ENCODE data around the gene C9orf43.
"Not testable (repeated sequence)": the region's sequence is repeated elsewhere in the genome, so short reads cannot be mapped to it uniquely, and the experiment has no call there.

The C9orf43 gene

DNA sequence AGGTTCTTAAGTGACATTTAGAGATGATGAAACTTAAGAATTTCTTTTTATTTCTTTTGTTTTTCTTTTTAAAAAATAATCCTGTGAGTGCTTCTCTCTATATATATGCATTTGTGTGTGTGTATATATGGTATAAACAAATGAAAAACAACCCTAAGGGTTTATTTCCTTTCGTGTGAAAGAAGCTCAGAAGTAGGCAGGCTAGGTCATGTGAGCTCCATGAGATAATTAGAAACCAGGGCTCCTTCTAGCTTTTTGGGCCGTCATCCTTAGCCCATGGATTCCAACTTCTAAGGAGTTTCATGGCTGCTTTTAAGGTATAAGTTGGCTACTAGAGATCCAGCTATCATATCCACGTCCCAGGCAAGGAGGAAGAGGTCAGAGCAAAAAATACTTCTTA is 11.2 kb downstream of the C9orf43 start:
- no peaks in the 10 kb centered on the region for H3K36me3 Mint-ChIP-seq (ENCODE audit: low read depth)
- H3K27ac Mint-ChIP-seq: no peak overlapping the region
- no peak for DNase-seq
- H3K4me1 Mint-ChIP-seq (ENCODE audit: low read depth): no peaks in the 10 kb centered on the region
- H3K4me3 Mint-ChIP-seq: no peak overlapping the region
- no peaks in the 10 kb centered on the region for H3K9me3 Mint-ChIP-seq
- peaks cover 7% of the 10 kb centered on the region for H3K27me3 Mint-ChIP-seq

DNA sequence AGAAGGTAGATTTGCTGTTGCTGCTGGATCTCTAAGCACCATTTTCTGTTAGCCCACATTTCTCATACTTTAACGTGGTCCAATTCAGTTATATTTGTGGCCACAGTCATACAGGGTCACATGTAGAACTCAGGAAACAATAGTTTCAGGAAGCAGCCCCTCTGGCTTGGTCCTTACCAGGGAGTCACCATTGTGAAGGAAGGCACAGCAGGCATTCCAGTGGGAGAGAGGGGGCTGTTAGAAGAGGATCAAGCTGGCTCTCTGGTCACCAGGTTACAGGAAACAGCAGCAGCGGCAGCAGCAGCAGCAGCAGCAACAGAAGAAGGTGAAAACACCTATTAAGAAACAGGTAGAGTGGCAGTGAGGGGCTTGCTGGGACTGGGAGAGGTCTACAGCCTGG is 14.5 kb downstream of the C9orf43 start:
- no peaks in the 10 kb centered on the region for H3K4me1 Mint-ChIP-seq (ENCODE audit: low read depth)
- no peaks in the 10 kb centered on the region for H3K9me3 Mint-ChIP-seq
- H3K4me3 Mint-ChIP-seq: no peak overlapping the region
- H3K27me3 Mint-ChIP-seq: peaks cover 7% of the 10 kb centered on the region
- H3K27ac Mint-ChIP-seq: no peak overlapping the region
- no peak for DNase-seq
- H3K36me3 Mint-ChIP-seq (ENCODE audit: low read depth): no peaks in the 10 kb centered on the region

DNA sequence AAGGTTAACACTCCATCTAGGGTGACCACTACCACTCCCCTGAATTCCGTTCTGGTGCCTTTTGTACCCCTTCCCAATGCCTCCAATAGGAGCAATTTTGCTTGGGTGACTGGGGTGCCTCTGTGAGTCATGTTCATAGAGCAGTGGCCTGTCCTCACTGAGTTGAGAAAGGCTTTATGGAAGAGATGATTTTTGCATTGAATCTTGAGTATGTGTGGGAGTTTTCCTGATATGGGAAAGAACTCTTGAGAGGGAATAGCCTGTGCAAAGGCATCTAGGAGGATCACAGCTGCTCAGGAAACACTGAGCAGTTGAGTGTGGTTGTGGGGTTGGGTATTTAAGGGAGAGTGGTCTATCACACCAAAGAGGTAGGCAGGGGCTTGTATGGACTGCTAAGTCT is 16.2 kb downstream of the C9orf43 start:
- Mint-ChIP-seq H3K27me3 (peaks cover 7% of the 10 kb centered on the region), H3K4me3 (no peak overlapping the region), H3K9me3 (no peaks in the 10 kb centered on the region), H3K27ac (no peak overlapping the region), H3K36me3 (ENCODE audit: low read depth) (no peaks in the 10 kb centered on the region), H3K4me1 (ENCODE audit: low read depth) (no peaks in the 10 kb centered on the region)
- no peak for DNase-seq

DNA sequence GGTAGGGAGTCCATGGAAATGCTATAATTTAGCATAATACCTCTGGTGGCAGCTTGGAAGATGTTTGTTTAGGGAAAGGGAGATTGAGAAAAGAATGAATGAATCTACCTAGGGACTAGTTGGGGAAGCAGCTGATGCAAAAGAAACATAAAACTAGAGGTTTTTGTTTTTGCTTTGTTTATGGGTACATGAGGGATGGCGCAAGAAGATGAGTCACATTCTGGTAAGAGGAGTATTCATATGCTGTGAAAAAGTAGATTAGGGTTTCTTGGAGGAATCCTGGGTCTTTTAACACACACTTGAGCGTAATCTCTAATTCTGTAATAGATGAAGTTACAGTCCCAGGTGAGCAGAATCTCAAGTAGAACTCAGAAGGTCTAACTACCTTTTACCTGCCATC is 17.1 kb downstream of the C9orf43 start:
- Mint-ChIP-seq H3K27me3 (peaks cover 7% of the 10 kb centered on the region), H3K36me3 (ENCODE audit: low read depth) (no peaks in the 10 kb centered on the region), H3K4me1 (ENCODE audit: low read depth) (no peaks in the 10 kb centered on the region), H3K4me3 (no peak overlapping the region), H3K9me3 (no peaks in the 10 kb centered on the region), H3K27ac (no peak overlapping the region)
- DNase-seq: no peak

DNA sequence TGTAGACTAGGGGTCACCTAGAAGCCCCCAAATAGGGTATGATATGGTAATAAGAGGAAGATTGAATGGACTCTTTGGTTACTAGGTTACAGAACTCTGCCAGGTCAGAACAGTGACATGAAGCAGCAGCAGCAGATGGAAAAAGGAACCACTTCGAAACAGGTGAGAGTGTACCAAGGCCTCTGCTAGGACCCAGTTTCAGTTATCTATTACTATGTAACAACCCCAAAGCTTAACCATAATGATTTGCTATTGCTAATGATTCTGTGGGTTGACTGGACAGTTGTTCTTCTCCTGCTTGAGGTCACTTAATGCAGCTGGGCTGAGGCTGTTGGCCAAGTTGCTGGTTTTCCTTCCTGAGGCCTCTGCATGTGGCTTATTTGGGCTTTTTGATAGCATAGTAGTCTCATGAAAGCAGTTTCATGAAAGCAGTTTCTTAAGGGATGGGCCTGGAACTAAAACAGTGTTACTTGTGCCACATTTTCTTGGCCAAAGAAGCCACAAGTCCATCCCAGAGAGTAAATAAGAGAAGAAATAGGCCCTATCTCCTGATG is 17.6 kb downstream of the C9orf43 start:
- H3K9me3 Mint-ChIP-seq: no peaks in the 10 kb centered on the region
- H3K27ac Mint-ChIP-seq: no peak overlapping the region
- no peaks in the 10 kb centered on the region for H3K36me3 Mint-ChIP-seq (ENCODE audit: low read depth)
- H3K4me3 Mint-ChIP-seq: no peak overlapping the region
- peaks cover 7% of the 10 kb centered on the region for H3K27me3 Mint-ChIP-seq
- H3K4me1 Mint-ChIP-seq (ENCODE audit: low read depth): no peaks in the 10 kb centered on the region
- no peak for DNase-seq

DNA sequence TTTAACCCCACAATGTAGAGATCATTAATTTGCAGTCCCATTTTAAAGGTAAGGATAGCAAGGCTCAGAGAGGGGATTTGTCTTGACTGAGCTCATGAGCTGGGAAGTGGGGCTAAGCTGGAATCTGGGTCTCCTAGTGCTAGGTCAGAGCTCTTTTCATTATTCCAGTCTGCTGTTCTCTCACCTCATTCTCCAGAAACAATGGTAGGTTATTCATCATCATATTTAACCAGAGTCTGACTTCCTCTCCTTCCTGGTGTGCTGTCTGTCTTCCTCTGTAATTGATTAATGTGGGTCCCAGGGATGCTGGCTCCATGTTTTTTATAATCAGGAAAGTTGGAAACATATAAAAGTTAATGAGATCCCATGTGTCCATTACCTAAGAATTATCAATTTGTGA is 20.6 kb downstream of the C9orf43 start:
- Mint-ChIP-seq H3K27me3 (no peaks in the 10 kb centered on the region), H3K9me3 (no peaks in the 10 kb centered on the region), H3K27ac (no peak overlapping the region), H3K4me3 (no peak overlapping the region), H3K36me3 (ENCODE audit: low read depth) (no peaks in the 10 kb centered on the region), H3K4me1 (ENCODE audit: low read depth) (no peaks in the 10 kb centered on the region)
- DNase-seq: no peak

DNA sequence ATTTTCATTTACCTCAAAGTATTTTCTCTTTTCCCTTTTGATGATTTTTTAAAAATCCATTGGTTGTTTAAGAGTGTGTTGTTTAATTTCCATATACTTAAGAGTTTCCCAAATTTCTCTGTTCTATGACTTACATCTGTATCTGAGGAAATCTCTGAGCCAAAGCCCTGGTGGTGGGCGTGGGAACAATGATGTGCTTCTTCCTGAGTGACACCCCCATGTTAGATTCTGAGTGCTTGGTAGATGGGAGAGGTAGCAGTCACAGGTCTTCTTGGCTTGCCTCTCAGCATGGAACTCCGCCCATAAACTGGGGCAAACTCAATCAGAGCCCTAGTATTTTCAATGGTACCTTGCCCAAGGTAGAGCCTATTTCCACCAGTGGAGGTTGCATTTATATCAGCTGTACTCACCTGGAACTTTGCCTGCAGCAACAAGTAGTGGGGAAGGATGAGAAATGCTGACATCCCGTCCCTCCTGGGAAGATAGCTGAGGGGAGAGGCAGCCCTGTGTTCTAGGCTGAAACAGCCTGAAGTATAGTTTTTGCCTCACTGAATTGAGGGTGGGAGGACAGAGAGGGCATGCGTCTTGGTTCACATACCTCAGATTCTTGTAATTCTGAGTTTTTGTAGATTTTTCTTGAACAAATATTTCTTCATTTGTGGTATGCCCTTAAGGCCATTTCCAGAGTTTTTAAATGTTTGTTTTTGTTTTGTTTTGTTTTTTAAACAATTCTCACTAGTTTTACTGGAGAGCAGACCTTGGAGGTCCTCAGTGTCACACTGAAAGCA is 26.4 kb downstream of the C9orf43 start:
- Mint-ChIP-seq H3K9me3 (no peaks in the 10 kb centered on the region), H3K27me3 (no peaks in the 10 kb centered on the region), H3K27ac (no peak overlapping the region), H3K4me3 (no peak overlapping the region), H3K36me3 (ENCODE audit: low read depth) (no peaks in the 10 kb centered on the region), H3K4me1 (ENCODE audit: low read depth) (no peaks in the 10 kb centered on the region)
- no peak for DNase-seq

DNA sequence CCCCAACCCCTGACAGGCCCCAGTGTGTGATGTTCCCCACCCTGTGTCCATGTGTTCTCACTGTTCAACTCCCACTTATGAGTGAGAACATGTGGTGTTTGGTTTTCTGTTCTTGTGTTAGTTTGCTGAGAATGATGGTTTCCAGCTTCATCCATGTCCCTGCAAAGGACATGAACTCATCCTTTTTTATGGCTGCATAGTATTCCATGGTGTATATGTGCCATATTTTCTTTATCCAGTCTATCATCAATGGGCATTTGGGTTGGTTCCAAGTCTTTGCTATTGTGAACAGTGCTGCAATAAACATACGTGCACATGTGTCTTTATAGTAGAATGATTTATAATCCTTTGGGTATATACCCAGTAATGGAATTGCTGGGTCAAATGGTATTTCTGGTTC is 27.2 kb downstream of the C9orf43 start:
- not testable (repeated sequence) for H3K4me1 Mint-ChIP-seq (ENCODE audit: low read depth); H3K27me3 Mint-ChIP-seq; H3K9me3 Mint-ChIP-seq; DNase-seq; H3K4me3 Mint-ChIP-seq; H3K27ac Mint-ChIP-seq; H3K36me3 Mint-ChIP-seq (ENCODE audit: low read depth)

DNA sequence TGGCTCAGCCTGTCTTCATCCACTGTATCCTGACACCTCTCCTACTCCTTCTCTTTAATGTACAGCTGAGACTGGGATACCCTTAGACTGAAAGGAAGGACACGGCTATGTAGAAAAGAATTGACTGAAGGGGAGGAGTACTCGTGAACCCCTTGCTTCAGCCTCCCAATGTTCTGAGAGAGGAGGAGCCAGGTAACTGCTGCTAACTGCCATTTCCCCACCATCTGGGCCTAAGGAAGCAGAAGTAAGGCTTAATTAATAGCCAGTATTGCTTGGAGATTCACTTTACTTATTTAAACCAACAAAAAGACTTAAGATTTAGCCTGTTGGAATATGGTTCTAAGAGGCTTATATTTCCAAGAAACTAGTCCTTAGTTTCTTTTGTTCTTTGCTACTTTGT is 34.2 kb downstream of the C9orf43 start:
- H3K4me3 Mint-ChIP-seq: no peak overlapping the region
- peaks cover 3% of the 10 kb centered on the region for H3K4me1 Mint-ChIP-seq (ENCODE audit: low read depth)

DNA sequence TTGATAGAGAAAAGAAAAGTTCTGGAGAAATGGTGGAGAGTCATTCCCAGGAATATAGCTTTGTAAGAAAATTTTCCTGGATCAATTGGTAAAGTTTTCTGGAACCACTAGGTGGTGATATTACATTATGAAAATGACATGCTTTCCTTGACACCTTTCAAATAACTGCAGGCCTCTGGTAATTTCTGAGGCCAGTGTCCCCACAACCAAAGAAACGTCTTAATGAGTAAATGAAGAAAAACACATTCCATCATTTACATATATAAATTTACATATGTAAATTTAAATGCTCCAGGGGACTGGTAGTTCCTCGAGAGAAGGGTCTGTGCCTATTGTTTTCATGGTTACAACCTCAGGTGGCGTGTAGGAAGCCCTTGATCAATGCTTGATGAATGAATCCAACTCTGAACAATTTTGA is 35.8 kb downstream of the C9orf43 start:
- Mint-ChIP-seq H3K9me3 (no peaks in the 10 kb centered on the region), H3K27me3 (no peaks in the 10 kb centered on the region), H3K27ac (no peak overlapping the region), H3K36me3 (ENCODE audit: low read depth) (no peaks in the 10 kb centered on the region), H3K4me3 (no peak overlapping the region), H3K4me1 (ENCODE audit: low read depth) (peaks cover 3% of the 10 kb centered on the region)
- DNase-seq: no peak

More for the DNA sequence above, 34.2 kb downstream of the C9orf43 start:
- H3K27ac Mint-ChIP-seq: no peak overlapping the region
- DNase-seq: no peak
- H3K27me3 Mint-ChIP-seq: no peaks in the 10 kb centered on the region
- H3K9me3 Mint-ChIP-seq: no peaks in the 10 kb centered on the region
- H3K36me3 Mint-ChIP-seq (ENCODE audit: low read depth): no peaks in the 10 kb centered on the region

DNA sequence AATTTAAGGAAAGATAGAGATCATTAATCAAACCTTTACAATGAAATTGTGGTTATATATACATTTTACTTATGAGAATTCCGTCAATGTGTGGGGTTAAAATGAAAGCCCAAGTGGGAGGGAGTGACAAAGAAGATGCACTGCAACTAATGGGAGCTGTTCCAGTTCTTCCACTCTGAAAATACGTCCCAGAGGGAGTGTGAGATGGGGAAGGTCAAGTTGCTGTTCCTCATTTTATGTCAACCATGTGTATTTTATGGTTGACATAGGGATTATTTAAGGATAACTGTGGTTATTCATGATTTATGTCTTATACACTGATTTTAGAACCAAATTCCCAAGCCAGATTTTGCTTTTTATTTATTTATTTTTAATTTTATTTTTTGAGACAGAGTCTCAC is 38.8 kb downstream of the C9orf43 start:
- H3K4me3 Mint-ChIP-seq: no peak overlapping the region
- H3K9me3 Mint-ChIP-seq: no peaks in the 10 kb centered on the region
- H3K27ac Mint-ChIP-seq: no peak overlapping the region
- no peaks in the 10 kb centered on the region for H3K36me3 Mint-ChIP-seq (ENCODE audit: low read depth)
- no peak for DNase-seq
- no peaks in the 10 kb centered on the region for H3K27me3 Mint-ChIP-seq
- H3K4me1 Mint-ChIP-seq (ENCODE audit: low read depth): peaks cover 3% of the 10 kb centered on the region

DNA sequence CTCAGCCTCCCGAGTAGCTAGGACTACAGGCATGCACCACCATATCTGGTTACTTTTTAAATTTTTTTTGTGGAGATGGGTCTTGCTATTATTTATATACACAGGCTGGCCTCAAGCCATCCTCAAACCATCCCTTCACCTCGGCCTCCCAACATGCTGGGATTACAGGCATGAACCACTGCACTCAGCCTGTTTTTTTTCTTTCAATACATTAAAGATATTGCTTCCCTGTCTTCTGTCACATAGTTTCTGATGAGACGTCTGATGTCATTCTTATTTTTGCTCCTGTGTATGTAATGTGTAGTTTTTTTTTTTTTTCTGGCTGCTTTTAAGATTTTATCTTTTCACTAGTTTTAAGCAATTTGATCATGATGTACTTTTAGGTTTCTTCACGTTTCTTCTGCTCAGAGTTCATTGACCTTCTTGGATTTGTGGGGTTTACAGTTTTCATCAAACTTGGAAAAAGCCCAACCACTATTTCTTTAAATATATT is 41.6 kb downstream of the C9orf43 start:
- Mint-ChIP-seq H3K27me3 (no peaks in the 10 kb centered on the region), H3K4me3 (no peak overlapping the region), H3K36me3 (ENCODE audit: low read depth) (no peaks in the 10 kb centered on the region), H3K27ac (no peak overlapping the region), H3K4me1 (ENCODE audit: low read depth) (peaks cover 8% of the 10 kb centered on the region), H3K9me3 (no peaks in the 10 kb centered on the region)
- no peak for DNase-seq

DNA sequence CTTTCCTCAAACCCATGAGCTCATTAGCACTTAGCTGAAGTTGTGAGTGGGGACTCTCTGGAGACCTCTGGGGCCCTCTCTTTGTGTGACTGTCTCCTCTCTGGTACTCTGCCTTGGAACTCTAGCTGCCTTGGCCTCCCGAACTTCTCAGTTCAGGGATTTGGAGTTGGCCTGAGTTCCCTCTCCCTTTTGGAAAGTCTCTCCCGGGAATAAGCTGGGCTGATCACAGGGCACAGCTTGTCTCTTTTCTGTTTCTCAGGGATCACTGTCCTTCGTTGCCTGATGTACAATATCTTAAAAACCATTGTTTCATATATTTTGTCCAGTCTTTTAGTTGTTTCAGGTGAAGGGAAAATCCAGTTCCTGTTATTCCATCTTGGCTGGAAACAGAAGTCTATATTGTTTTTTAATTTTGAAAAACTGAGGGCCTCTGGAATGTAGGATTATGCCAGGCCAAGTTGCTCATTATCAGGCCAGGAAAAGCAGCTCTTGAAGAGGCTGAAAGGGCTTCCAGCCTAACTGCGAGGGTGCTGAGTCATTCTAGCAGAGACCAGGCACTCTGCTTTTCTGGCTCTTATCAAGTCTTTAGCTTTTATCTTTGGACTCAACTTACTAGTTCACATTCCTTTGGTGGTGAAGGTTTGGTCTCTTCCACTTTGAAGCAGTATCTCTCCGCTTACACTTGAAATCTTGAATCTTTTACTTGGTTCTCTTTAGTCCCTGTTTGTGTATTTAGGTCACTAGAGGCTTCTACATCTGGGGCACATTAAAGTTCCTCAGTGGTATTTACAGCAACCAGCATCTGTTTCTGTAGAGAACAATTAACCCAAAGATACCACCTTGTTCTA is 44.6 kb downstream of the C9orf43 start:
- H3K4me3 Mint-ChIP-seq: no peak overlapping the region
- H3K36me3 Mint-ChIP-seq (ENCODE audit: low read depth): no peaks in the 10 kb centered on the region
- peaks cover 8% of the 10 kb centered on the region for H3K4me1 Mint-ChIP-seq (ENCODE audit: low read depth)
- no peaks in the 10 kb centered on the region for H3K27me3 Mint-ChIP-seq
- DNase-seq: no peak
- H3K9me3 Mint-ChIP-seq: no peaks in the 10 kb centered on the region
- H3K27ac Mint-ChIP-seq: peak overlapping the region; percentile 19

DNA sequence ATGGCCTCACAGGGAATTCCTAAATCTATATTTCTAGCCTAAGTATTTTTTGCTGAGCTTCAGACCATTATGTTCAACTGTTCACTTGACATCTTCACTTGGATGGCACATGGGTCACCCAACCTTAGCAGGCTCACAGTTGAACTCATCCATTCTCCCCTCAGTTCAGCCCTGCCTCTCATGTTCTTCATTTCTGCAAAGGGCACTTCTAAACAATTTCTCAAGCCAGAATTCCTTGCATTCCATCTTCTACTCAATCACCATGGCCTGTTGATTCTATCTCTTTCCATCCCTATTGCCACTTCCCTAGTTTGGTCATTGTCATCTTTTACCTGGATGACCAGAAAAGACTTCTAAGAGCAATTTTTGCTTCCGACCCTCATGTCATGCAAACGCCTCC is 45.7 kb downstream of the C9orf43 start:
- no peak for DNase-seq
- Mint-ChIP-seq H3K36me3 (ENCODE audit: low read depth) (no peaks in the 10 kb centered on the region), H3K4me1 (ENCODE audit: low read depth) (peaks cover 8% of the 10 kb centered on the region), H3K4me3 (no peak overlapping the region), H3K27me3 (no peaks in the 10 kb centered on the region), H3K9me3 (no peaks in the 10 kb centered on the region), H3K27ac (peak overlapping the region; percentile 2)

DNA sequence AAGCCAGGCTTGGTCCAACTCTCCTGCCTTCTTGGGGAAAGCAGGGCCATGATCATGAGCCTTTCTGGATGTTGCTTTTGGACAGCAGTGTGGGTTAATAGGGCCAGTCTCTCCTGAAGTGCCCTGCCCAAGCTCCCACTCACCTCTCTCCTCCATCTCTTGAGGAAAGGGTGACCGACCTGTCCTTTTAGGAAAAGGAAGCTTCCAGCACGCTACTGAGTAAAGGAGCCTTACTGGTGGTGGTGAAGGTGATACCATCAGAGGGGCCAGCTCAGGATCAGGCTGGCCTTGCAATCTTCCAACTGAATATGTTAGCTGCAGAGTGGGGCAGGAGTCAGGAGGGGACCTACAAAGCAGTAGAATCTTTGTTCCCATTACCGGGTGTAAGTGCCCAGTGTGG is 50.7 kb downstream of the C9orf43 start:
- Mint-ChIP-seq H3K4me3 (no peak overlapping the region), H3K4me1 (ENCODE audit: low read depth) (no peaks in the 10 kb centered on the region), H3K27ac (no peak overlapping the region), H3K36me3 (ENCODE audit: low read depth) (no peaks in the 10 kb centered on the region), H3K9me3 (no peaks in the 10 kb centered on the region), H3K27me3 (no peaks in the 10 kb centered on the region)
- DNase-seq: no peak
